HFFc6 (cell line): ENCODE data around the gene SWI5. TPM values are rescaled to one million over a fixed set of nuclear protein-coding genes. Genes with fewer than 3 reads are reported as not detected.
A peak's percentile ranks its signal among the peaks of the same experiment; 100 is the strongest.

Source experiments
- DNase-seq: peaks from one replicate; pipeline ENCODE4 v3.0.0-alpha.2; 2018
- H3K27ac Mint-ChIP-seq: 2 replicates; pipeline ENCODE4 v1.8.0; 2020; ENCODE audit warnings: mild to moderate bottlenecking, mixed read lengths
- H3K27me3 Mint-ChIP-seq: 2 replicates; pipeline ENCODE4 v1.8.0; 2021; ENCODE audit warnings: mild to moderate bottlenecking, moderate library complexity, mixed read lengths; ENCODE audit not compliant: insufficient read depth
- H3K36me3 Mint-ChIP-seq: 2 replicates; pipeline ENCODE4 v1.8.0; 2021; ENCODE audit warnings: low read depth, mixed read lengths
- H3K4me1 Mint-ChIP-seq: 2 replicates; pipeline ENCODE4 v1.8.0; 2020; ENCODE audit warnings: low read depth, mixed read lengths
- H3K4me3 Mint-ChIP-seq: 2 replicates; pipeline ENCODE4 v1.8.0; 2020; ENCODE audit warnings: mild to moderate bottlenecking, moderate library complexity, mixed read lengths
- H3K9me3 Mint-ChIP-seq: 2 replicates; pipeline ENCODE4 v1.8.0; 2020; ENCODE audit warnings: mild to moderate bottlenecking, mixed read lengths
- total RNA-seq, 6 experiments: library from RNA; stranded (reverse); fragmentation: NEBNext Ultra II Directional; extraction: Animal tissue kit (Norgen Biotek cat#: 25700); gene quantifications; 2 replicates in 1 of 6; 3 replicates in 5 of 6; pipeline ENCODE4 v1.2.3, GENCODE V29; 2021
- TF ChIP-seq, protein P1 (sequence below): fragments of 200-600 bp; sonication (generic); IDR thresholded peaks from 2 replicates; pipeline ENCODE4 v1.5.0; 2021; ENCODE audit warnings: antibody characterized with exemption, mild to moderate bottlenecking

The SWI5 gene
- total RNA-seq, 6 experiments from 2014 or later: 40.7 to 46.7 (median 41.9) TPM

DNA sequence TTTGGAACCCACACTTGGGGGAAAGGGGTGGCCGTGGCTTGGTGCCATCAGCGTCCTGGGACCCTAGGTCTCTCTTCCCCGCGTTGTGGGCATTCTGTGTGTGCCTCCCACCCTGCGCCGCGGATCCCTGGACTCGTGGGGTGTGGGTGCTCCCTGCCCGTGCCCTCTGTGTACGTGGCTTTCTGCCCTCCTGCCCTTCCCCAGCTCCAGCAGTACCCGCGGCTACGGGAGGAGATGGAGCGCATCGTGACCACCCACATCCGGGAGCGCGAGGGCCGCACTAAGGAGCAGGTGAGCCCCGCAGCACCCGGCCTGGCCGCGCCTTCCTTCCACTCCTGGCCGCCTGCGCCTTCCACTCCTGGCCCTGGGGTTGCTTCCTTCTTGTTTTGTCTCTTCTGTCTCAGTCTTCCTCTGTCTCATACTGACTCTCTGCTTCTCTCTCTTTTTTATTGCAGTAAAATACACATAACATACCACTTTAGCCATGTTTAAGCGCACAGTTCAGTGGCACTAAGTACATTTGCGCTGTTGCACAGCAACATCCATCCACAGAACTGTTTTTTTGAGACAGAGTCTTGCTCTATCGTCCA, 42.2 kb upstream of the SWI5 start:
- no peak overlapping the region for H3K27ac Mint-ChIP-seq

DNA sequence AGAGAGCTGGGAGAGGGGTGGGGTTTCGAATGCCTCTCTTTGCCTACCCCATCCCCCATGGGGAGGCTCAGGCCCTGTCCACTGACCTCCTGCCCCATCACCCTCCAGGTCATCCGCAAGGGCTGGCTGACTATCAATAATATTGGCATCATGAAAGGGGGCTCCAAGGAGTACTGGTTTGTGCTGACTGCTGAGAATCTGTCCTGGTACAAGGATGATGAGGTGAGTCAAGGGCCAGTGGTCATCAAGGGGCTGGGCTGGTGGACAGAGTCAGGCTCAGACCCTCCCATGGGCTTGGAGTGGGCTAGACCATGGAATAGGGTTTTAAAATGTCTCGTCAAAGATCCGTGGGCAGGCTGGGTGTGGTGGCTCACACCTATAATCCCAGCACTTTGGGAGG, 34.0 kb upstream of the SWI5 start:
- H3K9me3 Mint-ChIP-seq: no peaks in the 10 kb centered on the region
- H3K4me3 Mint-ChIP-seq: no peak overlapping the region
- no peaks in the 10 kb centered on the region; the same call in 1 of the 2 replicates for H3K27me3 Mint-ChIP-seq
- TF ChIP-seq, protein P1, sequence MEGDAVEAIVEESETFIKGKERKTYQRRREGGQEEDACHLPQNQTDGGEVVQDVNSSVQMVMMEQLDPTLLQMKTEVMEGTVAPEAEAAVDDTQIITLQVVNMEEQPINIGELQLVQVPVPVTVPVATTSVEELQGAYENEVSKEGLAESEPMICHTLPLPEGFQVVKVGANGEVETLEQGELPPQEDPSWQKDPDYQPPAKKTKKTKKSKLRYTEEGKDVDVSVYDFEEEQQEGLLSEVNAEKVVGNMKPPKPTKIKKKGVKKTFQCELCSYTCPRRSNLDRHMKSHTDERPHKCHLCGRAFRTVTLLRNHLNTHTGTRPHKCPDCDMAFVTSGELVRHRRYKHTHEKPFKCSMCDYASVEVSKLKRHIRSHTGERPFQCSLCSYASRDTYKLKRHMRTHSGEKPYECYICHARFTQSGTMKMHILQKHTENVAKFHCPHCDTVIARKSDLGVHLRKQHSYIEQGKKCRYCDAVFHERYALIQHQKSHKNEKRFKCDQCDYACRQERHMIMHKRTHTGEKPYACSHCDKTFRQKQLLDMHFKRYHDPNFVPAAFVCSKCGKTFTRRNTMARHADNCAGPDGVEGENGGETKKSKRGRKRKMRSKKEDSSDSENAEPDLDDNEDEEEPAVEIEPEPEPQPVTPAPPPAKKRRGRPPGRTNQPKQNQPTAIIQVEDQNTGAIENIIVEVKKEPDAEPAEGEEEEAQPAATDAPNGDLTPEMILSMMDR: no peak
- peaks cover 28% of the 10 kb centered on the region for H3K4me1 Mint-ChIP-seq
- H3K36me3 Mint-ChIP-seq: peaks cover 8% of the 10 kb centered on the region
- no peak overlapping the region for H3K27ac Mint-ChIP-seq
- DNase-seq: no peak

More for the DNA sequence above, 42.2 kb upstream of the SWI5 start:
- peaks cover 15% of the 10 kb centered on the region for H3K36me3 Mint-ChIP-seq
- H3K4me3 Mint-ChIP-seq: no peak overlapping the region
- no peaks in the 10 kb centered on the region for H3K9me3 Mint-ChIP-seq
- H3K4me1 Mint-ChIP-seq: peaks cover 13% of the 10 kb centered on the region; the same call in 1 of the 2 replicates
- H3K27me3 Mint-ChIP-seq: no peaks in the 10 kb centered on the region
- TF ChIP-seq, protein P1: no peak
- no peak for DNase-seq

DNA sequence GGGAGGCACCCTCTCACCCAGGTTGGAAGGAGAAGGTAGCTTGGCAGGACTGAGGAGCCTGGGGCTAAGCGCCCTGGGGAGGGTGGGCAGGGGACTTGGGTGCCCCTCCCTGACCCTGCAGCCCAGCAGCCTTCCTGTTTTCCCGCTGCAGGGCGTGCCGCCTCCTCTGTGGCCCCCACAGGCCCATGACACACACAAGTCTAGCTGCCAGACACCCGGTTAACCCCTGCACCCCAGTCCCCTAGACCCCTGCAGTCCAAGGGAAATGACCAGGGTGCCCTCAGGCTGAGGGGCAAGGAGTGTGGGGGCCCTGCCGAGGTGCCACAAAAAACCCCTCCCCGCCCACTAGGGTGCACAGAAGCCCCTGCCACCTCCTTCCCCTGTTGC, 33.3 kb upstream of the SWI5 start:
- Mint-ChIP-seq H3K9me3 (no peaks in the 10 kb centered on the region), H3K27ac (no peak overlapping the region), H3K4me1 (peaks cover 27% of the 10 kb centered on the region), H3K36me3 (peaks cover 8% of the 10 kb centered on the region), H3K27me3 (no peaks in the 10 kb centered on the region; the same call in 1 of the 2 replicates), H3K4me3 (no peak overlapping the region)
- TF ChIP-seq, protein P1: no peak
- DNase-seq: no peak

DNA sequence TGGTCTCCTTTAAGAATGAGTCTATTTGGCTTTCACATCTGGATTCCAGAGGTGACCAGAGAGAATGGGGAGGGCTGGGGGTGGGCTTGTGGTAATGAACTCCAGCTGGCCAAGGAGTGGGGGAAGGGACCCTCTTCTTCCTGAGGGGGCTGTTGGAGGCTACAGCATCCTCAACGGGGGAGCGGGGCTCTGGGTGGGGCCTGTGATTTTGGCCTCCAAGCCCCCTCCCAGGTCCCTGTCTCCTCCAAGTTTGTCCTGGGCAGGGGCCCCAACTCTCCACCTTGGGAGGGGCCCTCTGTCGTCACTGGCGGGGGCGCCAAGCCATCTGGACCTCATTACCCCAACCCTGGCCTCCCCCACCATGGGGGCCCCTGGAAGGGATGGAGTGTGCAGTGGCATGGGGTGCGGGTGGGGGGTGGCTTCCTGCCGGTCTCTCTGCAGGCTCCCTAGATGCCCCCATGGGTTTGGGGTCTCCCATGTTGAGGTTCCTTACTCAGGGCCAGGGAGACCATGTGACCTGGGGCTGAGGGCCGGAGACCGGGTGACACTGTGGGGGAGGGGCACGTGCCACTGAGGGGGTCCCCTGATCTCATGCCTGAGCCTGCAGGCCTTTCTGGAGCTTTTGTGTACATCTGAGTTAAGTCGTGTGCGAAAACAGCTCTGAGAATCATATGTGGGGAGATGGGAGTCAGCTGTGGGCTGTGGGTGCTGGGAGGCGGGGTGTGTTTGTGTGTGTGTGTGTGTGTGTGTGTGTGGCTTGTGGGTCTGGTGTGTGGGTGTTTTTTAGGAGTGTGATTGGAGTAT, 32.7 kb upstream of the SWI5 start:
- no peaks in the 10 kb centered on the region for H3K9me3 Mint-ChIP-seq
- peak overlapping the region; percentile 75 for H3K4me3 Mint-ChIP-seq
- TF ChIP-seq, protein P1: no peak
- peaks cover 27% of the 10 kb centered on the region for H3K4me1 Mint-ChIP-seq
- no peaks in the 10 kb centered on the region; the same call in 1 of the 2 replicates for H3K27me3 Mint-ChIP-seq
- DNase-seq: no peak
- peak overlapping the region; percentile 92 for H3K27ac Mint-ChIP-seq
- peaks cover 8% of the 10 kb centered on the region for H3K36me3 Mint-ChIP-seq

DNA sequence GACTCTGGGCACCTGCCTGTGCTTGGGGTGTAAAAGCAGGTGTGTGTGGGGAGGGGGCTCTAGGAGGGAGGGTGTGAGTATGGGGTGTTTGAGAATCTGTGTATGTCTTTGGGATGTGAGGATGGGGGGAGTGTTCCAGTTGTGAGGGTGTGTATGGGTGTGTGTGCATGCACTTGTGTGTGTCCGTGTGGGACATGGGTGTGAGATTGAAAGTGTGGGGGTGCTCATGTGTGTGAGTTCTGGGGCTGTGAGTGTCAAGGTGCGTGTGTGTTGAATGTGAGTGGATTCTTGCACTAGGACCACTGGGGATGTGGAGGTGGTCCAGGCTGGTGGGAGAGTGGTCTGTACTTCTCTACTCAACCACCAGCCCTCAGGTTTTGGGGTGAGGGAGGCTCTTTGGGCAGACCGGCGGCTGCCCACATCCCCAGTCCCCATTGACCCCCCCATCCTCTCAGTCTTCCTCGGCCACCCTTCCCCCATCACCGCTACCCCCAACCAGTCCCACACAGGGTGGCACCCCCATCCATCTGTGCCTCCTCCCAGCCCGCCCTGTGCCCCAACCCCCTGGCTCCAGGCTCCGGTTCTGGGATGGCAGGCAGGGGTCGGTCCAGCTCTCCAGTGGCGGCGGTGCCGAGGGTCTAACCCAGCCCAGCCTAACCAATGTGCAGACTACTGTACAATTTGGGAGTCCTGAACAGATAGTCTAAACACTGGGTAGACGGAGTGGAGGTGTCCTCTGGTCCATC, 31.8 kb upstream of the SWI5 start:
- H3K4me1 Mint-ChIP-seq: peaks cover 27% of the 10 kb centered on the region
- peak overlapping the region; percentile 92 for H3K27ac Mint-ChIP-seq
- DNase-seq: no peak
- peaks cover 2% of the 10 kb centered on the region for H3K36me3 Mint-ChIP-seq
- no peaks in the 10 kb centered on the region; the same call in 1 of the 2 replicates for H3K27me3 Mint-ChIP-seq
- H3K9me3 Mint-ChIP-seq: no peaks in the 10 kb centered on the region
- TF ChIP-seq, protein P1: no peak
- H3K4me3 Mint-ChIP-seq: peak overlapping the region; percentile 75
